Fibroblast of the conjunctiva (primary cell): ENCODE results near the gene DOK5.
"Not testable (repeated sequence)": the region's sequence is repeated elsewhere in the genome, so short reads cannot be mapped to it uniquely, and the experiment has no call there.

Source experiments
- DNase-seq: peaks from one replicate; pipeline ENCODE4 v3.0.0-alpha.2; 2010; ENCODE audit warnings: low read depth

The DOK5 gene

GRCh38 chr20:54472607-54473006 lies 2.8 kb upstream of the DOK5 start:
- DNase-seq: no peak

- DNase-seq: no peak
Measured at GRCh38 chr20:54473340-54473739, 2.1 kb upstream of the DOK5 start.

- no peak for DNase-seq
Measured at GRCh38 chr20:54474046-54474445, 1.3 kb upstream of the DOK5 start.

- no peak for DNase-seq
Measured at GRCh38 chr20:54474866-54475265, 527 bp upstream of the DOK5 start.

- DNase-seq: no peak
Measured at GRCh38 chr20:54476169-54477009, 996 bp downstream of the DOK5 start.

GRCh38 chr20:54477191-54477955 lies 2.0 kb downstream of the DOK5 start:
- no peak for DNase-seq

- no peak for DNase-seq
Measured at GRCh38 chr20:54479138-54479906, 3.9 kb downstream of the DOK5 start.

DNA sequence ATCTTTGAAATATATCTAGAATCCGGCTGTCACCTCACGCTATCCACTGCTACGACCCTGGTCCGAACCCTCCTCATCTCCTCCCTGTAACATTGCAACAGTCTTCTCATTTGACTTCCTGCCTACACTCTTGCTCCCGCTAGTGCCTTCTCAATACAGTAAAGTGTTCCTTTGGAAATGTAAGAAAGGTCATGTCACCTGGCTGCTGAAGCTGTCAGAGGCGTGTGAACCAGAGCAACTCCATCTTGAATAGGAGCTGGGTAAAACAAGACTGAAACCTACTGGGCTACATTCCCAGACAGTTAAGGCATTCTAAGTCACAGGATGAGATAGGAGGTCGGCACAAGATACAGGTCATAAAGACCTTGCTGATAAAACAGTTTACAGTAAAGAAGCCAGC lies 4.5 kb downstream of the DOK5 start:
- not testable (repeated sequence) for DNase-seq

GRCh38 chr20:54481442-54481841 lies 6.0 kb downstream of the DOK5 start:
- no peak for DNase-seq

DNA sequence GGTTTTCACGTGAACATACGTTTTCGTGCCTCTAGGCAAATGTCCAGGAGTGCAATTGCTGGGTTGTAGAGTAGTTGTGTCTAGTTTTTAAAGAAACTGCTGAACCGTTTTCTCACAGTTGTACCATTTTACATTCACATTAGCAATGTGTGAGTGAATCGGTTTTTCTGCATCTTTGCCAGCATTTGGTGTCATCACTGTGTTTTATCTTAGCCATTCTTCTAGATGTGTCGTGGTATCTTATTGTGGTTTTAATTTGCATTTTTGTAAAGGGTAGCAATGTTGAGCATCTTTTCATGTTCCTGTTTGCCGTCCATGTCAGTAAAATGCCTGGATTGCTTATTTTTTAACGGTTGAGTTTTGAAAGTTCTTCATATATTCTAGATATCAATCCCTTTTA lies 10.2 kb downstream of the DOK5 start:
- no peak for DNase-seq

GRCh38 chr20:54486585-54486984 lies 11.2 kb downstream of the DOK5 start:
- no peak for DNase-seq

GRCh38 chr20:54488442-54488841 lies 13.0 kb downstream of the DOK5 start:
- no peak for DNase-seq

- no peak for DNase-seq
Measured at GRCh38 chr20:54491506-54491905, 16.1 kb downstream of the DOK5 start.

- no peak for DNase-seq
Measured at GRCh38 chr20:54494303-54495006, 19.1 kb downstream of the DOK5 start.

- DNase-seq: no peak
Measured at GRCh38 chr20:54497931-54498718, 22.7 kb downstream of the DOK5 start.

DNA sequence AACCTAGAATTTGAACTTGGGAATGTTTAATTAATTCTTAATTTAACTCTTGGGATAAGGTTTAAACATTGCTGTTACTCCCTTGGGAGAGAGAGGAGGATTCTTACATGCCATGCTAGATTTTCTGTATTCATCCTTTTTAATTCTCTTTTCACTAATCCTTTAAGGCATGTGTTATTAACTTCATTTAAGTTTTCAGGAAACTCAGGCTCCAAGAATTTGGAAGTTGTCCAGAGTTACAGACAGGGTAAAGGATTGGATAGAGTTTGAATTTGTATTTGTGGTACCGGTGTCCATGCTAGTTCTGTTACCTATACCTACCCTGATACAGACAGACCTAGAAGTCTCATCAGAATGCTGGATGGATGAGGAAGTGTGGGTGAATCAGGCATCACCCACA lies 23.7 kb downstream of the DOK5 start:
- no peak for DNase-seq

DNA sequence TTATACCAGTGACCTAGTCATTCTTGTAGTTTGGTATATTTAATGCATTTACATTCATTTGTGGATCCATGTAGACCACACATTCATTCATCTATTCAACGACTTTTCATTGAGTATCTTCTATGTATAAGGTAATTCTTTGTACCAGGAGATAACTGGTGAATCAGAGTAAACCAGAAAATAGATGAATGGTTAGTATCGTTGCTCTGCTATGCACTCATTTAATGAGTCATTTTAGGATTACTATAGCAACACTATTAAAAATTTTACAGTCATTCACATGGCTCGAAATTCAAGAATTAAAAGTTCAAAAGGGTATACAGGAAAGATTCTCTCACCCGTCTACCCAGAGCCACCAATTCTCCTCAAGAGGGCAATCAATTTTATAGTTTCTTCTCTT lies 26.8 kb downstream of the DOK5 start:
- no peak for DNase-seq

DNA sequence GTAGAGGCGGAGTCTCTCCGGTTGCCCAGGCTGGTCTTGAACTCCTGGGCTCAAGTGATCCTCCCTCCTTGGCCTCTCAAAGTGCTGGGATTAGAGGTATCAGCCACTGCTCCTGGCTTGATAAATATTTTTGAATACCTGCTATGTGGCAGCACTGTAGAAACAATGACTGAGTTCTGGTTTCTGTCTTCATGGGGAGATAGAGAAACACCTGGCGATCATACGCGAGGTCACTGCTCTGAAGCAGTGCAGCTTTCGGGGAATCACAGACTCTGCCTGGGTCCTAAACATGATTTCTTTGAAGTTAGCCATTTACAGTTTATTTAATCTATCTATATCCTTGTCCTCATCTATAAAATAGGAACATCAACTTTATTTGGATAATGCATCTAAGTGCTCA lies 31.2 kb downstream of the DOK5 start:
- no peak for DNase-seq

- peak; percentile 5 for DNase-seq
Measured at GRCh38 chr20:54510541-54511129, 35.2 kb downstream of the DOK5 start.

DNA sequence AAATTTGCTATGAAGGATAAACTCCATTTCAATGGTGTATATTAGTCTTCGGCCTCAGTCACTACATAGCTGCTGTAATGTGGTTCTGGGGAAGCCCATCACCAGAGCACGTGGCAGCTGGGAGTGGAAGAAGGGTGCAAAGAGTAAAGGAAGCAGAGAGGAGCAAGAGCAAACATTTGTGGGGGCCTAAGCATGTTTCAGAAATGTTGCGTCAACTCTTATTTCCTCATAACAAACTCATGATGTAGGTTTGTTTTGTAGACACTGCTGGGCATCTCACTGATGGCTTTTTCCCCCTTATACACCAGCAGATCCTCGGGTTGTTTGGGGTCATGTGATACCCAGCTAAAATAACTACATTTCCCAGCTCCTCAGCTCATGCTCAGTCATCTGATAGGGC lies 37.3 kb downstream of the DOK5 start:
- DNase-seq: no peak
